NK-92 treated with Interleukin-12 subunit alpha and Interleukin-12 subunit beta, amount 100 ng/mL, for 24 hours (cell line): ENCODE results near the gene ZNF613.
"Not testable (repeated sequence)": the region's sequence is repeated elsewhere in the genome, so short reads cannot be mapped to it uniquely, and the experiment has no call there.

Source experiments
- DNase-seq: peaks from one replicate; lab custom pipeline; 2025; lab: John Stamatoyannopoulos, UW

The ZNF613 gene

GRCh38 chr19:51944798-51945552 is 17.7 kb downstream of the ZNF613 start:
- no peak for DNase-seq

GRCh38 chr19:51946602-51947001 is 19.3 kb downstream of the ZNF613 start:
- DNase-seq = no peak

- DNase-seq = no peak
These were observed 21.7 kb downstream of the ZNF613 start for GRCh38 chr19:51948975-51949374.

- not testable (repeated sequence) for DNase-seq
These were observed 30.6 kb downstream of the ZNF613 start for GRCh38 chr19:51957846-51958245.

- no peak for DNase-seq
These were observed 32.5 kb downstream of the ZNF613 start for GRCh38 chr19:51959791-51960190.

GRCh38 chr19:51960621-51961233 is 33.5 kb downstream of the ZNF613 start:
- DNase-seq = not testable (repeated sequence)

- DNase-seq = no peak
These were observed 38.3 kb downstream of the ZNF613 start for GRCh38 chr19:51965583-51965982.

GRCh38 chr19:51970718-51971117 is 43.4 kb downstream of the ZNF613 start:
- DNase-seq = no peak

GRCh38 chr19:51971624-51972023 is 44.4 kb downstream of the ZNF613 start:
- DNase-seq = no peak

- DNase-seq = not testable (repeated sequence)
These were observed 48.5 kb downstream of the ZNF613 start for GRCh38 chr19:51975787-51976186.

- no peak for DNase-seq
These were observed 49.6 kb downstream of the ZNF613 start for GRCh38 chr19:51976852-51977251.

- DNase-seq = no peak
These were observed 50.1 kb downstream of the ZNF613 start for GRCh38 chr19:51977346-51977745.

- DNase-seq = no peak
These were observed 51.6 kb downstream of the ZNF613 start for GRCh38 chr19:51978882-51979281.

GRCh38 chr19:51980116-51980736 is 53.0 kb downstream of the ZNF613 start:
- DNase-seq = no peak

- DNase-seq = not testable (repeated sequence)
These were observed 53.7 kb downstream of the ZNF613 start for GRCh38 chr19:51980926-51981325.

GRCh38 chr19:51983361-51983760 is 56.1 kb downstream of the ZNF613 start:
- DNase-seq = no peak

- DNase-seq = no peak
These were observed 59.3 kb downstream of the ZNF613 start, which contains the start of gene ZNF350 for GRCh38 chr19:51986309-51987291. Gene ZNF350 (minus strand): TSS chr19:51986840. CDS start chr19:51974360, 12,480 bp downstream.

GRCh38 chr19:51993422-51993821 is 66.2 kb downstream of the ZNF613 start:
- DNase-seq = no peak

- DNase-seq = no peak
These were observed 66.9 kb downstream of the ZNF613 start for GRCh38 chr19:51994048-51994644.
